GM18861 (cell line): ENCODE data around the gene AKR1B15.
"Not testable (repeated sequence)": the region's sequence is repeated elsewhere in the genome, so short reads cannot be mapped to it uniquely, and the experiment has no call there.

ENCODE experiments used
- ATAC-seq: cut with Tn5 transposase; IDR thresholded peaks from one replicate; pipeline ENCODE4 v1.9.1; 2021; ENCODE audit not compliant: unreplicated experiment

Gene AKR1B15

DNA sequence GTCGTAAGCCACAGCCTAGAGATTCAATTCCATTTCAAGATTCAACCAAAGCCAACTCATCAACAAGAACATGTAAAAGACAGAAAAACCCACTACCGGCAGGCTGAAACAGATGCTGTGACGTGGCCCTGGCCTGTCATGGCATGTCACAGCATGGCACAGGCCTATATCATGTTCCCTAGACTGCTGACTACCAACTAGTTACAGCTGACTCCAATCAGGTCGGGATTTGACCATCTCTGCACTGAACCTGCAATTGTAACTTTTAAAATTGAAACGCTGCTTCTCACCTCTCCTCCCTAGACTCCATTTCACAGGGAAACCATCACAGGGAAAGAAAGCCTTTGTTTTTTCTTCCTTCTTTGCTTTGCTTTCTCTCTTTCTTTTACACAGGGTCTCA lies 12.7 kb downstream of the AKR1B15 start:
- ATAC-seq: not testable (repeated sequence)

DNA sequence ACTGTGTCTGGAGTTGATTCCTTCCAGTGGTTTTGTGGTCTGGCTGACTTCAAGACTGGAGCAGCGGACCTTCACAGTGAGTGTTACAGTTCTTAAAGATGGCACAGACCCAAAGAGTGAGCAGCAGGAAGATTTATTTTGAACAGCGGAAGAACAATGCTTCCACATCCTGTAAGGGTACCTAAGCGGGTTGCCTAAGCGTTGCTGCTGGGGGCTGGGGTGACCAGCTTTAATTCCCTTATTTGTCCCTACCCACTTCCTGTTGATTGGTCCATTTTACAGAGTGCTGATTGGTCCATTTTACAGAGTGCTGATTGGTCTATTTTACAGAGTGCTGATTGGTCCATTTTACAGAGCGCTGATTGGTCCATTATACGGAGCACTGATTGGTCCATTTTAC lies 13.2 kb downstream of the AKR1B15 start:
- no peak for ATAC-seq

DNA sequence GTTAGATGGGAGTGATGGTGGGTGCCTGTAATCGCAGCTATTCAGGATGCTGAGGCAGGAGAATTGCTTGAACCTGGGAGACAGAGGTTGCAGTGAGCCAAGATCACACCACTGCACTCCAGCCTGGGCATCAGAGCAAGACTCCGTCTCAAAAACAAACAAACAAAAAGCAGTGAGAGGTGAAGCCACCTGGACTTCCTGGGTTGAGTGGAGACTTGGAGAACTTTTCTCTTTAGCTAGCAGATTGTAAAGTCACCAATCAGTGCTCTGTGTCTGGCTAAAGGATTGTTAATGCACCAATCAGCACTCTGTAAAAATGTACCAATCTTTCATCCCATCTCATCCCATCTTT lies 14.5 kb downstream of the AKR1B15 start:
- not testable (repeated sequence) for ATAC-seq

DNA sequence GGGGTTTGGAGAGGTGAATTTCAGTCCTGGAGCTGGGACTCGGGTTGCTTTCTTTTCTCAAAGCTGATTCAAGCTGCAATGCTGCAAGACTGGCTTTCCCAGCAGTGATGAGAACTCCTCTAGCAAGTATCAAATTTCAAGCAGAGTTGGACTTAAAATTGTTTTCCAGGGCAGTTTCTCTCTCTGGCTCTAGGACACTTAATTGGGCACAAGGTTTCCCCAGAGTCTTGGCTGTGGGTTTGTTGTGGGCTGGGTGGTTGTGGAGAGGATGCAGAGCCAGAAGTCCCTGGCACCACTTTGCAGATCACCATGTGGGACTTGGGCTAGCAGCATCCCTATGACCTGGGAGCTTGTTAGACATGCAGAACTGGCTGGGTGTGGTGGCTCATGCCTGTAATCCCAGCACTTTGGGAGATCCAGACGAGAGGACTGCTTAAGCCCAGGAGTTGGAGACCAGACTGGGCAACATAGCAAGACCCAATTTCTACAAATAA lies 16.8 kb downstream of the AKR1B15 start:
- ATAC-seq: no peak

DNA sequence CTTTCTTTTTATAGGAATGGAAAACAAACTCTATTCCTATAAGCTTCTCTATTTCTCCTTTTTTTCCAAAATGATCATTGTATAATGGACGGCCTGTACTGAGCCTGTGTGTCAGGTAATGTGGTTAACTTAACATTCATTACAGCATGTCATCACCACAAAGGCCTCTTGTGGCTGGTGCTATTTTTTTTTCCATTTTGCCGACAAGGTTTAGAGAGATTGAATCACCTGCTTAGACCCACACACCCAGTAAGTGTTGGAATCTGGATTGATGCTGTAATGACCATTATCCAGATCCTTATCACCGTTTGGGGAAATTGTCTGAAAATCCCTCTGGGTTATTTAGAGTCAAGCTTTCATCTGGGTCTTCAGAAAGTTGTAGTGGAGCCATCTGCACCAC lies 18.5 kb downstream of the AKR1B15 start:
- no peak for ATAC-seq

DNA sequence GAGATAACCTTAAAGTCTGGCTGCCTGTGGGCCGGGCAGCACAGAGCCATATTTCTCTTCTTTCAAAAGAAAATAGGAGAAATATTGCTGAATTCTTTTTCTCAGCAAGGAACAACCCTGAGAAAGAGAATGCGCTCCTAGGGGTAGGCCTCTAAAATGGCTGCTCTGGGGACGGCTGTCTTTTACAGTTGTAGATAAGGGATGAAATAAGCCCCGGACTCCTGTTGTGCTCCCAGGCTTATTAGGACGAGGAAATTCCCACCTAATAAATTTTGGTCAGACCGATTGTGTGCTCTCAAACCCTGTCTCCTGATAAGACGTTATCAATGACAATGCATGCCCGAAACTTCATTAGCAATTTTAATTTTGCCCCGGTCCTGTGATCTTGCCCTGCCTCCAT lies 21.1 kb downstream of the AKR1B15 start:
- not testable (repeated sequence) for ATAC-seq

DNA sequence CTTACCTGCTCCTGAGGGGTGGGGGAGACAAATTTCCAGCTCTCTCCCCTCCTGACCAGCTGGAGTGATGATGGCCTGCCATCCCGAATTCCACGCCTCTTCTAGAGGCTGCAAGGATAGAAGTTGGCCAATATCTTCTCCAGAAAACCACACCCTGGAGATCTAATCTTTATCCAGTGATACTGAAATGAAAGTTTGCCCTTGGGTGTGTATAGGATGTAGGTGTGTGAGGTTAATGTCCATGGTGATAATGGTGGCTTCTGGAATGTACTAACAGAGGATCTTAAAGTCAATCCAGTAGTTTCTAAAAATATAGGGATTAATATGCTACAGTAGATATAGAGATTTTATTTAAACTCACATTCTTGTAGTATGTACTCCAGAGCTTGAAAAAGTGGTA lies 22.2 kb downstream of the AKR1B15 start:
- ATAC-seq: no peak

DNA sequence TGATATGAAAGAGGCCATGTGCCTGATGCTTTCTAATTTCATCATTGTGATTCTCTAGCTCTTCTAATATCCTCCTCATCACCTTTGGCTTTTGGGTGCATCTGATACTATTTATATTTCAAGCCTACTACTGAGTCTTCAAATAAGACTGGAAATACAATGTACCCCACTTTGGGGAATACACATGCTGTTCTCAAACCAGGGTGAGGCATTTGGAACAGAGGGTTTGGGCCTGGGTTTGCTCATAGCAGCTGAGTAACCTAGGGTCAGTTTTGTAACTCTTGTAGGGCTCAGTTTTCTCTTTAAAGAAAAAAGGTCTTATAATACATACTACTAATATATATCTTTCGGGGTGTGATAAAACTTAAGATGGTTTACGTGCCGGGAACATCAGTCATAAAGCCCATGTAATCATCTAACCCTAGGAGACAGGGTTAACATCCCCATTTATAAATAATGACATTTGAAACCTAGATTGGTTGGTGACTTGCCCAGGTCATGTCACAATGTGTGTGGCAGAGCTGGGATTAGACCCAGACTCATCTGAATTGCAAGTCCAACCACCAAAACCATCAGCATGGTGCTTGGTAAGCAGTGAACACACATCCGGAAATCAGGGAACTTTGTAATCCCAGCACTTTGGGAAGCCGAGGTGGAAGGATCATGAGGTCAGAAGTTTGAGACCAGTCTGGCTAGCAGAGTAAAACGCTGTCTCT lies 23.0 kb downstream of the AKR1B15 start:
- no peak for ATAC-seq

DNA sequence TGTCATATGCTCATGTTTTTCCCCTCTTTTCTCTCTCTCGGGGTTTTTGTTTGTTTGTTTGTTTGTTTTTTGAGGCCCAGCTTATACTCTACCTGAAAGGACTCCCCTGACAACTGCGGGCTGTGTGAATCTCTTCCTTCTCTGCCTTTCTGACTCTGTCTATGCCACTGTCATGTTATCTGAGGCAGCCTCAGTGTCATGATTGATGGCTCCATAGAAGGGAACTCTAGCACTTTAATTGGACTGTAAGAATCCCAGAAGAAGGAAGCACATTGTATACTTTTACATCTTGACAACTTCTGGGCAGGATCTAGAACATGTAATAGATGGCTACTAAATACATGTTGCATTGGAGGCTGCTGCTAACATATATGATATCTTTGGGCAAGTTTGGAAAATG lies 25.4 kb downstream of the AKR1B15 start:
- no peak for ATAC-seq

DNA sequence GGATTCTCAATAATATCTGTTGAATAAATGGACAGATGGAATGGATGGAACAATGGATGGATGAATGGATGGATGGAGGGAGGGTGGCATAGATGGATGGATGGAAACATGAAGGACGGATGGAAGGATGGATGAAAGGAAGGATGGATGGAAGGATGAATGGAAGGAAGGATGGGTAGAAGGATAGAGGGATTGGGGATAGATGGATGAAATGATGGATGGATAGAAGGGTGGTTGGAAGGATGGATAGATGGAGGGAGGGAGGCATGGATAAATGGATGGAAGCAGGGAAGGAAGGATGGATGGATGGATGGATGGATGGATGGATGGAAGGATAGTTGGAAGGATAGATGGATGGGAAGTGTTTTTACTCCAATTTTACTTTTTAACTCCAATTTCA lies 35.4 kb downstream of the AKR1B15 start:
- ATAC-seq: no peak

DNA sequence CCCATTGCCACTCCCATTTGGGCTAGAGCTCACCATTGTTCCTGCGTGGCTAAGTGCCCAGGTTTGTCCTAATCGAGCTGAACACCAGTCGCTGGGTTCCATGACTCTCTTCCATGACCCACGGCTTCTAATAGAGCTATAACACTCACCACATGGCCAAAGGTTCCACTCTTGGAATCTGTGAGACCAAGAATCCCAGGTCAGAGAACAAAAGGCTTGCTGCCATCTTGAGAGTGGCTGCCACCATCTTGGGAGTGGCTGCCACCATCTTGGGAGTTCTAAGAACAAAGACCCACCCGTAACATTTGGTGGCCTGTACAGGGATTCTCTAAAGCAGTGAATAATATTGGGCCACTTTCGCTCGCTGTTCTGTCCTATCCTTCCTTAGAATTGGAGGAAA lies 37.0 kb downstream of the AKR1B15 start:
- no peak for ATAC-seq

DNA sequence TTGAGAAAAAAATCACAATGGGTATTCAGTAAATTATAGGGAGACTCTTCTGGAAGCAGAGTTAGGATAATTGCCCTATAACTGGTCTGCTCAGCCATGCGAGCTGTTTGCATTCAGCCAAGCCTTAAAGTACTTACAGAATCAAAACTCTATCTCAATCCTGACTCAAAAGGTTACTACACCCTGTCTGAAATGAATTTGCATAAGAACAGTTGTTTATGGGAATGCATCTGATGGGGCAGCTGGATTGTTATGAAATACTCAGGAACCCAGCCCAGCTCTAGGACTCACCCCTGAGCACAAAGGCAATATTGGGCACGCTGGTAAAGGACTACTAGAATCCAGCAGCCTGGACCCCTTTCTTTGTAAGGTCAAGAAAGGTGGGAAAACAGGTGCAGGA lies 38.8 kb downstream of the AKR1B15 start:
- ATAC-seq: no peak

DNA sequence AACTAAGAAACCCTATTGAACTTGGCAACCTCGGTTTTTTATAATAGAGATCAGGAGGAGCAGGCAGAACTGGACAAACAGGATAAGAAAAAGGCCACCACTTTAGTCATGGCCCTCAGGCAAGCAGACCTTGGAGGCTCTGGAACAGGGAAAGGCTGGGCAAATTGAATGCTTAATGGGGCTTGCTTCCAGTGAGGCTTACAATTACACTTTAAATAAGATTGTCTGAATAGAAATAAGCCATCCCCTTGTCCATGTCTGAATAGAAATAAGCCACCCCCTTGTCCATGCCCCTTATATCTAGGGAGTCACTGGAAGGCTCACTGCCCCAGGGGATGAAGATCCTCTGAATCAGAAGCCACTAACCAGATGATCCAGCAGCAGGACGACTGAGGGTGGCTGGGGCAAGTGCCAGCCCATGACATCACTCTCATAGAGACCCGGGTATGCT lies 40.6 kb downstream of the AKR1B15 start:
- no peak for ATAC-seq

DNA sequence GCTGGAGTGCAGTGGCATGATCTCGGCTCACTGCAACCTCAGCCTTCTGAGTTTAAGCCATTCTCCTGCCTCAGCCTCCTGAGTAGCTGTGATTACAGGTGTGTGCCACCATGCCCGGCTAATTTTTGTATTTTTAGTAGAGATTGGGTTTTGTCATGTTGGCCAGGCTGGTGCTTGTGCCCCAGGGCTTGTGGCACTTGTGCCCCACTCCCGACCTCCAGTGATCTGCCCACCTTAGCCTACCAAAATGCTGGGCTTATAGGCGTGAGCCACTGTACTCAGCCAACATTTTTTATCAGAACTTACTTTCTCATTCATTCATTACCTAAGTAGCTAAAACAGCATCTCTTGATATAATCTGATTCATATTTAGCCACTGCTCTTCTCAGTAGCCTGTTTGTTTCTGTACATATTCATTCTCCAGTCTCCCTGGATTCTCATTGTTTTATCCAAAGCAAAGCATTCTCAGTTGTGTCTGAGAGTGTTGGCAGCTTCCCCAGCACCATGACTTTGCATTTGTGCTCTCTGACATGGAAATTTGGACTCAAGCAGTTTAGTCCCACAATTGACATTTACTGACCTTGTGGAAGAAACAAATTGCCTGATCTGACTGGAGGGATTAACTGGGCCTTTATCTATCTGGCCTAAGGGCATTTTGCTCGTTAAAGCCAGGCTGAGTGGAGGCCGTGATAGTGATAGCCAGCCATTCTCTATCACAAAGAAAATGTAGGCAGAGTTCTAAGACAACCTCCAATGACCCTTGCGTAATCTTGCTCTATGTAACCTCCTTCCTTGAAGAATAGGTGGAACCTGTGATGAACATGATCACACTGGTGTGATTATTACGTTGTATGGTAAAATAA lies 44.9 kb downstream of the AKR1B15 start:
- ATAC-seq: no peak

DNA sequence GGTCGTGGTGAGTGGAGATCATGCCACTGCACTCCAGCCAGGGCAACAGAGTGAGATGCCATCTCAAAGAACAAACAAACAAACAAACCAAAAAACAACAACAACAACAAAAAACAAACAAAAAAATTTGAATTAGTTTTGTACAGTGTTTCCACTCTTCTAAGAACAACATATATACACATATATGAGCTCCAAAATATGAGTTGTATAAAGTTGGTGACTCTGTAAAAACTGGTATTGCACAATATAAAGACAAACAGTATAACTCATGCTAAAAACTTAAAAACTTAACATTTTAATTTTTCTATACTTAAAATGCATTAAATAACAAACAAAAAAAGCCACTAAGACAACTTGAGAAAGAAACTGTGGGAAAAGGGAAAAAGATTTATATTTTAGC lies 46.0 kb downstream of the AKR1B15 start:
- no peak for ATAC-seq

DNA sequence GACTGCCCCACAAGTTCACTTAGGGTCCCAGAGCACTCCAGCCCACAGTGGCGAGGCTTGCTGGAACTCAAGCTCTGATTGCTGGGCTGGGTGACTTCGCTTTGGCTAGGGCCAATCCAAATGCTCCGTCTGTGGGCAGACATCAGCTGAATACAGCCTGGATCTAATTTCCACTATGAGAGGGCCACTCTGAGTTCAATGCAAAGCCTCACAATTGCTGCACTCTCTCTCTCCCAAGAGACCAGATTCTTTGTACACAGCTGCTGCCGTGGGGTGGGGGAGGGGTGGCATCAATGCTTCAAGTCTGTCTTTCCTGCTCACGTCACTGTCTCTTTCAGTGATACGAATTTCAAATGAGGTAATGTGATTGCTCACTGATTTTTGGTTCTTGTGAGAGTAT lies 50.5 kb downstream of the AKR1B15 start:
- ATAC-seq: no peak

DNA sequence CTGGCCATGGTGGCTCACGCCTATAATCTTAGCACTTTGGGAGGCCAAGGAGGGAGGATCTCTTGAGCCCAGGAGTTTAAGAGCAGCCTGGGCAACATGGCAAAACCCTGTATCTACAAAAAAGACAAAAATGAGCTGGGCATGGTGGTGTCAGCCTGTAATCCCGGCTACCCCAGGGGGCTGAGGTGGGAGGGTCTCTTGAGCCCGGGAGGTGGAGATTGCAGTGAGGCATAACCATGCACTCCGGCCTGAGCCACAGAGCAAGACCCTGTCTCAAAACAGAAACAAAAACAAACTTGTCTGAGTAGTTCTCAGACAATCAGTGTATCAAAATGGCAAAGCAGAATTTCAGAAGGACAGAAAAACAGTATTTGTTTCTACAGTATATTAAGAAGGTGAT lies 52.5 kb downstream of the AKR1B15 start:
- no peak for ATAC-seq

DNA sequence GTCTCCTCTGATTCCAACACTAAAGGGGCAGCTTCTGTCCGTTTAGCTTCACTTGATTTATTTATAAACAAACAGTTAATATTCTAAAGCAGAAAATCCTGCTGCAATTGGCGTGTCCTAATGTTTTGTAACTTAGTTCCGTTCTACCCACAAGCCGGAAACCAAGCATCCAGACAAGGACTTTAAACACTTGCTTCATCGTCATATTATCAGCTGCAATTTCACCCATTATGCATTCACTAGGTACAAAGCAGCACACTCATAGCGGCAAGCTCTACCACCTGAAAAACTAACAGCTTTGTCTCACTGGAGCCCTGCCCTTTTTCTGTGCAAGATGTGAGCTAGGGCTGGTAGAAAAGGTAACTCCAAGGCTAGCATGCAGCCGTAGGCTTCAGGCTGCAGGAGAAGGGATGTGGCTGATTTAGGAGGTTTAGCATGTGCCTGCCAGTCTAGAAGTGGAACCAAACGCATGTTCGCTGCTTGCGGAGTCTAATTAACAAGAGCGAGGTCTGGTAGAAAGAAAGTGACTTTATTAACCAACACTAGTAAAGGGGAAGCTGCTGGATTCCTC lies 54.1 kb downstream of the AKR1B15 start:
- ATAC-seq: no peak

DNA sequence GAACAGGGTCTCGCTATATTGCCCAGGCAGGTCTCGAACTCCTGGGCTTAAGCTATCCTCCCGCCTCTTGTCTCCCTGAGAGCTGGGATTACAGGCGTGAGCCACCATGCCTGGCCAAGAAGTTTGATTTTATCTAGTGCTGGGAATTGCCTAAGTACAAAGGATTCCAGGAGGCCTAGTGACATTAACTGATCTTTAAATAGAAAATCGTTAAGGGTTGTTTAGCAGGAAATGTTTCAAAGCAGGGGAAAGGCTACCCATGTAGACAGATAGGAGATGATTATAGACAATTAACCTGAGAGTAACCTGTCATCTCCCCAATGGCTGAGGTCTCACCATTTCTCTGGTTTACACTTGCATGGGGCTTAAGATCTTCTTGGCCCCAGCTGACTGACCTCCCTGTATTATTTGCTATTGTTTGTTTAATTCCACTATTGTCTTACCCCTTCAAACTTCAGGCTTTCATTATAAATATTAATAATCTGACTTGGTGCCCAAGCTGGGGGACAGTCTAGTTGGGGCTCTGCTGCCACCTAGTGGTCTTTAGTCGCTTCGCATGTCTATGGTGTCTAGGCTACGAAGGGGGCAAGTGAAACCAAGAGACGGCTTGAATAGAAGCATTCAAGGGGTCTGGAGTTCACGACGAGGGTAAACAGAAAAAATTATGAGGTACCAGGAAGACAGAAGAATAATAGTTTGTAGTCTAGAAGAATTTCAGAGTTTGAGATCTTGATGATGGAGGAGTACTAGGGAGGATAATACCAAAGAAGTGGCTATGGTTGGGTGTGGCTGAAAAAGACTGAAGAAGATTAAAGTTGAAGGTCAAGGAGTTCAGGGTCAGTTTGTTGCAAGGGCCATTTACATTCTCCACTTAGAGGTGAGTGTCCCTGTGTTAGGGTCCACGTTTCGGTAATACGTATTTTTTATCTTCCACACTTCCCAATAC lies 57.3 kb downstream of the AKR1B15 start:
- peak; percentile 70 for ATAC-seq

DNA sequence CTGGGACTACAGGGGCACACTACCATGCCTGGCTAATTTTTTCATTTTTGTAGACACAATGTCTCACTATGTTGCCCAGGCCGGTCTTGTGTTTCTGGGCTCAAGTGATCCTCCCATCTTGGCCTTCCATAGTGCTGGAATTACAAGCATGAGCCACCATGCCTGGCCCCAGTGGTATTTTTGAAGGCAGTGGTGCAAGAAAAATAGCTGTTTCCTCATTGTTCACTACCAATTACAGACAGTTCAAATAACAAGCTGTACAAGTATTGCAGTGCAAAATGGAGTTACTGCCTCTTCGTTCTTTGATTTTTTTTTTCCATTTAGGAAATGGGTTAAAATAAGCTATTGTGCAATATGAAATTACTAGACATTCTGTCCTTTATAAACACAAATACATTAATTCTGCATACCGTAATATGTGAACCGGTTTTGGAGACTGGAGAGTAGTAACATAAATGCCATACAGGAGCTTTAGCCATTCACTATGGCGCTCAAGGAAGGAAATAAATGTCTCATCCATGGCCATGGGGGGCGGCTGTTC lies 62.8 kb downstream of the AKR1B15 start:
- no peak for ATAC-seq

DNA sequence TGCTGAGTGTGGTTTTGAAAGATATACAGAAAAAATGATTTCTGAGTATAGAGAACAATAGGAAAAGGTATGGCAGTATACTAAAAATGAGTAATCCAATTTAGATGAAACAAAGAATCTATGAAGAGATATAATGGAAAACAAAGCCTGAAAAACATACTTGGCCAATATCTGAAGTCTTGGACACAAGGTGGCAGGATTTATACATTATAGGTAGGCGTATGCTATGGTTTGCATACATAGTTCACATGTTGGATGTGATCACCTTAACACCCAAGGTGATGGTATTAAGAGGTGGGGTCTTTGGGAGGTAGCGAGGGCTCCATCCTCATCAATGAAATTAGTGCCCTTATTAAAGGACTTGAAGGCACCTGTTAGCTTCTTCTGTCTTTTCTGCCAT lies 63.3 kb downstream of the AKR1B15 start:
- no peak for ATAC-seq
